ENCODE data around the gene EFNA2.
A peak's percentile ranks its signal among the peaks of the same experiment; 100 is the strongest.

EFNA2 gene

GRCh38 chr19:1275976-1276627 lies 9.6 kb upstream of the EFNA2 start:
- H3K27ac ChIP-seq = peak overlapping the region; percentile 99
- peak overlapping the region; percentile 100 for H3K4me2 ChIP-seq
- peak overlapping the region; percentile 80 for H3K4me3 ChIP-seq
- H3K36me3 ChIP-seq = peaks cover 68% of the 10 kb centered on the region
- no peak for TF ChIP-seq Cebpa-rat (IDR thresholded peaks at IDR 0.05)
- H3K9ac ChIP-seq = peak overlapping the region; percentile 95
- H3K27me3 ChIP-seq = no peaks in the 10 kb centered on the region
- H4K20me1 ChIP-seq = peaks cover 74% of the 10 kb centered on the region
- no peaks in the 10 kb centered on the region for H3K9me3 ChIP-seq
- H3K4me1 ChIP-seq = peaks cover 64% of the 10 kb centered on the region

GRCh38 chr19:1276628-1277022 lies 9.0 kb upstream of the EFNA2 start:
- no peak for TF ChIP-seq Cebpa-rat (IDR thresholded peaks at IDR 0.05)
- Histone ChIP-seq H3K4me3 (peak overlapping the region; percentile 80), H3K9me3 (no peaks in the 10 kb centered on the region), H3K9ac (peak overlapping the region; percentile 95), H3K4me2 (peak overlapping the region; percentile 100), H3K36me3 (peaks cover 63% of the 10 kb centered on the region), H3K27me3 (no peaks in the 10 kb centered on the region), H3K4me1 (peaks cover 59% of the 10 kb centered on the region), H4K20me1 (peaks cover 69% of the 10 kb centered on the region), H3K27ac (peak overlapping the region; percentile 99)

GRCh38 chr19:1277061-1277460 lies 8.6 kb upstream of the EFNA2 start:
- H4K20me1 ChIP-seq = peaks cover 65% of the 10 kb centered on the region
- no peaks in the 10 kb centered on the region for H3K27me3 ChIP-seq
- TF ChIP-seq Cebpa-rat (IDR thresholded peaks at IDR 0.05) = no peak
- peaks cover 58% of the 10 kb centered on the region for H3K36me3 ChIP-seq
- no peaks in the 10 kb centered on the region for H3K9me3 ChIP-seq
- H3K27ac ChIP-seq = peak overlapping the region; percentile 99
- H3K4me3 ChIP-seq = peak overlapping the region; percentile 80; the same call in 1 of the 2 replicates
- H3K4me1 ChIP-seq = peaks cover 55% of the 10 kb centered on the region
- peak overlapping the region; percentile 100 for H3K4me2 ChIP-seq
- H3K9ac ChIP-seq = peak overlapping the region; percentile 95

GRCh38 chr19:1278074-1278473 lies 7.6 kb upstream of the EFNA2 start:
- no peak for TF ChIP-seq Cebpa-rat (IDR thresholded peaks at IDR 0.05)
- H3K9ac ChIP-seq = no peak overlapping the region
- no peak overlapping the region for H3K4me3 ChIP-seq
- peaks cover 55% of the 10 kb centered on the region for H4K20me1 ChIP-seq
- H3K4me1 ChIP-seq = peaks cover 45% of the 10 kb centered on the region
- no peak overlapping the region for H3K4me2 ChIP-seq
- no peaks in the 10 kb centered on the region for H3K9me3 ChIP-seq
- H3K27ac ChIP-seq = no peak overlapping the region
- H3K27me3 ChIP-seq = peaks cover 5% of the 10 kb centered on the region
- H3K36me3 ChIP-seq = peaks cover 48% of the 10 kb centered on the region

GRCh38 chr19:1278713-1279660 lies 6.7 kb upstream of the EFNA2 start:
- Histone ChIP-seq H3K27ac (no peak overlapping the region), H3K4me3 (no peak overlapping the region), H3K9me3 (no peaks in the 10 kb centered on the region), H4K20me1 (peaks cover 47% of the 10 kb centered on the region), H3K9ac (no peak overlapping the region), H3K36me3 (peaks cover 39% of the 10 kb centered on the region), H3K4me2 (no peak overlapping the region), H3K27me3 (peaks cover 14% of the 10 kb centered on the region), H3K4me1 (peaks cover 37% of the 10 kb centered on the region)
- TF ChIP-seq Cebpa-rat (IDR thresholded peaks at IDR 0.05) = no peak

GRCh38 chr19:1279782-1280341 lies 5.8 kb upstream of the EFNA2 start:
- no peak overlapping the region for H3K4me2 ChIP-seq

GRCh38 chr19:1280636-1281568 lies 4.8 kb upstream of the EFNA2 start:
- no peak for TF ChIP-seq Cebpa-rat (IDR thresholded peaks at IDR 0.05)
- Histone ChIP-seq H3K36me3 (peaks cover 27% of the 10 kb centered on the region), H3K4me2 (no peak overlapping the region), H3K4me3 (no peak overlapping the region), H3K27ac (no peak overlapping the region), H4K20me1 (peaks cover 50% of the 10 kb centered on the region), H3K27me3 (peaks cover 33% of the 10 kb centered on the region), H3K9ac (no peak overlapping the region), H3K9me3 (no peaks in the 10 kb centered on the region), H3K4me1 (peaks cover 32% of the 10 kb centered on the region)

More at GRCh38 chr19:1279782-1280341, 5.8 kb upstream of the EFNA2 start:
- no peak for TF ChIP-seq Cebpa-rat (IDR thresholded peaks at IDR 0.05)
- Histone ChIP-seq H3K4me3 (no peak overlapping the region), H3K9ac (no peak overlapping the region), H4K20me1 (peaks cover 47% of the 10 kb centered on the region), H3K27me3 (peaks cover 23% of the 10 kb centered on the region), H3K9me3 (no peaks in the 10 kb centered on the region), H3K4me1 (peaks cover 28% of the 10 kb centered on the region), H3K27ac (no peak overlapping the region), H3K36me3 (peaks cover 30% of the 10 kb centered on the region)

GRCh38 chr19:1281569-1282287 lies 3.9 kb upstream of the EFNA2 start:
- Histone ChIP-seq H3K4me3 (no peak overlapping the region), H3K36me3 (peaks cover 27% of the 10 kb centered on the region), H3K27me3 (peaks cover 41% of the 10 kb centered on the region), H3K9me3 (no peaks in the 10 kb centered on the region), H4K20me1 (peaks cover 46% of the 10 kb centered on the region), H3K4me2 (no peak overlapping the region), H3K27ac (no peak overlapping the region), H3K4me1 (peaks cover 31% of the 10 kb centered on the region), H3K9ac (no peak overlapping the region)
- TF ChIP-seq Cebpa-rat (IDR thresholded peaks at IDR 0.05) = no peak

Measured in BLaER1 (cell line).